ENCODE results near the gene NFE2L2.

GRCh38 chr2:177295484-177295883 lies 31.0 kb upstream of the NFE2L2 start:
- TF ChIP-seq SP1 (IDR thresholded peaks at IDR 0.05): no peak
- TF ChIP-seq BHLHE40 (IDR thresholded peaks at IDR 0.05; ENCODE audit: borderline replicate concordance): no peak
- no peak for TF ChIP-seq ZNF384 (IDR thresholded peaks at IDR 0.05)

All from HEK293T (cell line).